ENCODE data around the gene FASTKD2.

The FASTKD2 gene

GRCh38 chr2:206727287-206727686, 38.1 kb upstream of the FASTKD2 start:
- Histone ChIP-seq H3K9me3 (no peaks in the 10 kb centered on the region), H3K4me3 (no peak overlapping the region), H3K27ac (no peak overlapping the region), H3K27me3 (no peaks in the 10 kb centered on the region), H3K4me1 (no peaks in the 10 kb centered on the region), H3K36me3 (no peaks in the 10 kb centered on the region)
- no peak for DNase-seq
- intact Hi-C loops (cut with DNase I; ENCODE audit: low total_unique reads) = no loop called here
- no peak for TF ChIP-seq CTCF (IDR thresholded peaks at IDR 0.05)

- H3K9me3 ChIP-seq = no peaks in the 10 kb centered on the region
- intact Hi-C loops (cut with DNase I; ENCODE audit: low total_unique reads) = no loop called here
- H3K4me1 ChIP-seq = no peaks in the 10 kb centered on the region
- no peaks in the 10 kb centered on the region for H3K27me3 ChIP-seq
- TF ChIP-seq CTCF (IDR thresholded peaks at IDR 0.05) = no peak
- H3K4me3 ChIP-seq = no peak overlapping the region
- H3K36me3 ChIP-seq = no peaks in the 10 kb centered on the region
- H3K27ac ChIP-seq = no peak overlapping the region
- no peak for DNase-seq
Observed at GRCh38 chr2:206728277-206729199, 36.9 kb upstream of the FASTKD2 start.

- no peak for TF ChIP-seq CTCF (IDR thresholded peaks at IDR 0.05)
- Histone ChIP-seq H3K27me3 (no peaks in the 10 kb centered on the region), H3K27ac (no peak overlapping the region), H3K4me3 (no peak overlapping the region), H3K9me3 (no peaks in the 10 kb centered on the region), H3K4me1 (no peaks in the 10 kb centered on the region), H3K36me3 (no peaks in the 10 kb centered on the region)
- DNase-seq = no peak
- intact Hi-C loops (cut with DNase I; ENCODE audit: low total_unique reads) = no loop called here
Observed at GRCh38 chr2:206733341-206733740, 32.1 kb upstream of the FASTKD2 start.

GRCh38 chr2:206736935-206737334, 28.5 kb upstream of the FASTKD2 start:
- Histone ChIP-seq H3K4me1 (no peaks in the 10 kb centered on the region), H3K27me3 (no peaks in the 10 kb centered on the region), H3K4me3 (no peak overlapping the region), H3K27ac (no peak overlapping the region), H3K9me3 (no peaks in the 10 kb centered on the region), H3K36me3 (no peaks in the 10 kb centered on the region)
- TF ChIP-seq CTCF (IDR thresholded peaks at IDR 0.05) = no peak
- no peak for DNase-seq
- intact Hi-C loops (cut with DNase I; ENCODE audit: low total_unique reads) = no loop called here

GRCh38 chr2:206739271-206739670, 26.1 kb upstream of the FASTKD2 start:
- Histone ChIP-seq H3K27me3 (no peaks in the 10 kb centered on the region), H3K4me1 (no peaks in the 10 kb centered on the region), H3K9me3 (no peaks in the 10 kb centered on the region), H3K27ac (no peak overlapping the region), H3K4me3 (no peak overlapping the region), H3K36me3 (no peaks in the 10 kb centered on the region)
- no peak for DNase-seq
- TF ChIP-seq CTCF (IDR thresholded peaks at IDR 0.05) = no peak
- intact Hi-C loops (cut with DNase I; ENCODE audit: low total_unique reads) = no loop called here

Measured in tibial artery (tissue), 4 donors.